Stomach (tissue), 4 donors: Measurements from ENCODE around the gene S100A3.
"Not testable (repeated sequence)": the region's sequence is repeated elsewhere in the genome, so short reads cannot be mapped to it uniquely, and the experiment has no call there.

Source experiments
- EP300 ChIP-seq: sonication (generic); formaldehyde crosslinking; IDR thresholded peaks from one replicate; pipeline ENCODE4 v1.6.1; 2017; ENCODE audit warnings: antibody characterized with exemption
- POLR2AphosphoS5 ChIP-seq, 3 donors: sonication (generic); formaldehyde crosslinking; IDR thresholded peaks; one replicate each; pipeline ENCODE4 v1.6.1; 2016; ENCODE audit warnings: antibody characterized with exemption in 3 of 3

GRCh38 chr1:153520137-153520691, 28.8 kb downstream of the S100A3 start:
- not testable (repeated sequence) for TF ChIP-seq EP300; POLR2AphosphoS5 (IDR thresholded peaks at IDR 0.05)
